HepG2 (cell line): ENCODE measurements around the gene TJAP1. TPM values are rescaled to one million over a fixed set of nuclear protein-coding genes. Genes with fewer than 3 reads are reported as not detected.

ENCODE experiments used
- AHR ChIP-seq: IDR thresholded peaks from 2 replicates; pipeline ENCODE4 v1.6.1; 2018; ENCODE audit warnings: missing genetic modification reagents, missing compliant biosample characterization
- ARNT ChIP-seq: fragments of 450-650 bp; IDR thresholded peaks from 2 replicates; pipeline ENCODE4 v1.6.1; 2017
- GTF3A ChIP-seq: sonication (generic); formaldehyde crosslinking; conservative IDR thresholded peaks from 2 replicates; pipeline ENCODE4 v1.4.0; 2020; ENCODE audit warnings: mild to moderate bottlenecking, missing genetic modification reagents
- KDM5B ChIP-seq: sonication (generic); formaldehyde crosslinking; IDR thresholded peaks from 2 replicates; pipeline ENCODE4 v1.4.0; 2020; ENCODE audit warnings: missing genetic modification reagents, mild to moderate bottlenecking, borderline replicate concordance
- MAFF ChIP-seq: IDR thresholded peaks from 2 replicates; pipeline ENCODE4 v1.6.1; 2011; ENCODE audit warnings: low read depth, low read length, improper control_type of control experiment
- MYC ChIP-seq: sonication (generic); formaldehyde crosslinking; IDR thresholded peaks from 2 replicates; pipeline ENCODE4 v1.9.0; 2021; ENCODE audit warnings: missing genetic modification reagents, borderline replicate concordance
- POGK ChIP-seq: sonication (generic); formaldehyde crosslinking; conservative IDR thresholded peaks from 2 replicates; pipeline ENCODE4 v1.8.0; 2022; ENCODE audit warnings: mild to moderate bottlenecking, moderate library complexity, missing genetic modification reagents
- POLR2G ChIP-seq: fragments of 200-400 bp; formaldehyde crosslinking; IDR thresholded peaks from 2 replicates; pipeline ENCODE4 v1.6.1; 2018; ENCODE audit warnings: mild to moderate bottlenecking, low read depth, low read length, moderate library complexity
- SALL1 ChIP-seq: sonication (generic); formaldehyde crosslinking; IDR thresholded peaks from 2 replicates; pipeline ENCODE4 v1.8.0; 2022; ENCODE audit warnings: mild to moderate bottlenecking, missing genetic modification reagents
- SMARCC2 ChIP-seq: fragments of 450-650 bp; IDR thresholded peaks from 2 replicates; pipeline ENCODE4 v1.6.1; 2017; ENCODE audit warnings: antibody characterized with exemption, mild to moderate bottlenecking
- SPEN ChIP-seq: sonication (generic); formaldehyde crosslinking; IDR thresholded peaks from 2 replicates; pipeline ENCODE4 v1.5.1; 2020; ENCODE audit warnings: low read depth, mild to moderate bottlenecking, missing genetic modification reagents
- STAT6 ChIP-seq: sonication (generic); formaldehyde crosslinking; IDR thresholded peaks from 2 replicates; pipeline ENCODE4 v1.4.0; 2020; ENCODE audit warnings: missing genetic modification reagents, mild to moderate bottlenecking, borderline replicate concordance
- TEAD2 ChIP-seq: sonication (generic); formaldehyde crosslinking; IDR thresholded peaks from 2 replicates; pipeline ENCODE4 v1.9.0; 2021; ENCODE audit warnings: missing genetic modification reagents
- ZBTB26 ChIP-seq: IDR thresholded peaks from 2 replicates; pipeline ENCODE4 v1.6.1; 2016; ENCODE audit warnings: missing compliant biosample characterization, missing genetic modification reagents, borderline replicate concordance
- ZNF317 ChIP-seq: sonication (generic); formaldehyde crosslinking; IDR thresholded peaks from 2 replicates; pipeline ENCODE4 v1.5.0; 2020; ENCODE audit warnings: mild to moderate bottlenecking, missing genetic modification reagents
- ZNF678 ChIP-seq: sonication (generic); formaldehyde crosslinking; IDR thresholded peaks from 2 replicates; pipeline ENCODE4 v1.4.0; 2020; ENCODE audit warnings: mild to moderate bottlenecking, missing genetic modification reagents
- ZNF713 ChIP-seq: sonication (generic); formaldehyde crosslinking; IDR thresholded peaks from 2 replicates; pipeline ENCODE4 v1.4.0; 2020; ENCODE audit warnings: mild to moderate bottlenecking, missing genetic modification reagents
- ZNF724P ChIP-seq: sonication (generic); formaldehyde crosslinking; IDR thresholded peaks from 2 replicates; pipeline ENCODE4 v1.8.0; 2022; ENCODE audit warnings: missing genetic modification reagents, borderline replicate concordance
- ZSCAN21 ChIP-seq: sonication (generic); formaldehyde crosslinking; IDR thresholded peaks from 2 replicates; pipeline ENCODE4 v1.8.0; 2022; ENCODE audit warnings: mild to moderate bottlenecking, missing genetic modification reagents, moderate library complexity, borderline replicate concordance
- polyA plus RNA-seq, 8 experiments: library from polyadenylated mRNA; depleted of rRNA in 3 of 8; stranded (reverse) in 7 of 8; unstranded in 1 of 8; fragments of >200 nt; fragmentation: Illumina TruSeq in 4 of 8; extraction: Trizol in 4 of 8; gene quantifications; 2 replicates each; pipeline versions ENCODE4 v1.2.1 to v1.2.3, GENCODE V29; 2011 to 2016; ENCODE audit warnings: low read depth in 4 of 8, missing spikeins in 1 of 8, mixed read lengths in 1 of 8; ENCODE audit not compliant: insufficient read depth in 1 of 8
- total RNA-seq, 5 experiments: library from RNA; depleted of rRNA; stranded (reverse); fragments of >200 nt; fragmentation: Illumina TruSeq; extraction: Trizol; gene quantifications; 2 replicates each; pipeline ENCODE4 v1.2.3, GENCODE V29; 2016; ENCODE audit warnings: low read depth in 1 of 5
- TF ChIP-seq, protein P1 (sequence below): sonication (generic); formaldehyde crosslinking; IDR thresholded peaks from 2 replicates; pipeline ENCODE4 v1.4.0; 2020; ENCODE audit warnings: missing genetic modification reagents, mild to moderate bottlenecking, borderline replicate concordance
- TF ChIP-seq, protein P2 (sequence below): sonication (generic); formaldehyde crosslinking; IDR thresholded peaks from 2 replicates; pipeline ENCODE4 v1.5.0; 2020; ENCODE audit warnings: mild to moderate bottlenecking, missing genetic modification reagents

The TJAP1 gene
- total and polyA plus RNA-seq, 2 of the 13 experiments (the other 11 are each of a cell fraction or from before 2014, with no cell fraction given): 15.7 to 41.6 TPM

GRCh38 chr6:43506667-43507471, 29.5 kb downstream of the TJAP1 start (continued):
- TF ChIP-seq, protein P1, sequence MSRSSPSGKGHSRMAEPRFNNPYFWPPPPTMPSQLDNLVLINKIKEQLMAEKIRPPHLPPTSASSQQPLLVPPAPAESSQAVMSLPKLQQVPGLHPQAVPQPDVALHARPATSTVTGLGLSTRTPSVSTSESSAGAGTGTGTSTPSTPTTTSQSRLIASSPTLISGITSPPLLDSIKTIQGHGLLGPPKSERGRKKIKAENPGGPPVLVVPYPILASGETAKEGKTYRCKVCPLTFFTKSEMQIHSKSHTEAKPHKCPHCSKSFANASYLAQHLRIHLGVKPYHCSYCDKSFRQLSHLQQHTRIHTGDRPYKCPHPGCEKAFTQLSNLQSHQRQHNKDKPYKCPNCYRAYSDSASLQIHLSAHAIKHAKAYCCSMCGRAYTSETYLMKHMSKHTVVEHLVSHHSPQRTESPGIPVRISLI (CRISPR knock-in tag): no peak
- TF ChIP-seq SMARCC2 (no peak), ZBTB26 (no peak), SALL1 (CRISPR knock-in tag) (peak; percentile 82), POLR2G (peak; percentile 61), GTF3A (CRISPR knock-in tag) (no peak), MAFF (no peak), ZNF317 (peak; percentile 72; the same call in 1 of the 2 replicates), ZNF713 (CRISPR knock-in tag) (no peak), POGK (peak; percentile 78), MYC (no peak; the same call in 1 of the 2 replicates), KDM5B (no peak; the same call in 1 of the 2 replicates), ZNF724P (0 out of 2 replicates have a peak, but pooled peaks have one; percentile 22), AHR (CRISPR knock-in tag) (no peak), STAT6 (0 out of 2 replicates have a peak, but pooled peaks have one; percentile 53), SPEN (CRISPR knock-in tag) (no peak), ARNT (no peak), TEAD2 (CRISPR knock-in tag) (no peak), ZSCAN21 (CRISPR knock-in tag) (no peak), ZNF678 (CRISPR knock-in tag) (no peak)
- TF ChIP-seq, protein P2, sequence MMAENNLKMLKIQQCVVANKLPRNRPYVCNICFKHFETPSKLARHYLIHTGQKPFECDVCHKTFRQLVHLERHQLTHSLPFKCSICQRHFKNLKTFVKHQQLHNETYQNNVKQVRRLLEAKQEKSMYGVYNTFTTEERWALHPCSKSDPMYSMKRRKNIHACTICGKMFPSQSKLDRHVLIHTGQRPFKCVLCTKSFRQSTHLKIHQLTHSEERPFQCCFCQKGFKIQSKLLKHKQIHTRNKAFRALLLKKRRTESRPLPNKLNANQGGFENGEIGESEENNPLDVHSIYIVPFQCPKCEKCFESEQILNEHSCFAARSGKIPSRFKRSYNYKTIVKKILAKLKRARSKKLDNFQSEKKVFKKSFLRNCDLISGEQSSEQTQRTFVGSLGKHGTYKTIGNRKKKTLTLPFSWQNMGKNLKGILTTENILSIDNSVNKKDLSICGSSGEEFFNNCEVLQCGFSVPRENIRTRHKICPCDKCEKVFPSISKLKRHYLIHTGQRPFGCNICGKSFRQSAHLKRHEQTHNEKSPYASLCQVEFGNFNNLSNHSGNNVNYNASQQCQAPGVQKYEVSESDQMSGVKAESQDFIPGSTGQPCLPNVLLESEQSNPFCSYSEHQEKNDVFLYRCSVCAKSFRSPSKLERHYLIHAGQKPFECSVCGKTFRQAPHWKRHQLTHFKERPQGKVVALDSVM: no peak
